ENCODE measurements around the gene SLC4A11.
"Not testable (repeated sequence)": the region's sequence is repeated elsewhere in the genome, so short reads cannot be mapped to it uniquely, and the experiment has no call there.

Gene SLC4A11

DNA sequence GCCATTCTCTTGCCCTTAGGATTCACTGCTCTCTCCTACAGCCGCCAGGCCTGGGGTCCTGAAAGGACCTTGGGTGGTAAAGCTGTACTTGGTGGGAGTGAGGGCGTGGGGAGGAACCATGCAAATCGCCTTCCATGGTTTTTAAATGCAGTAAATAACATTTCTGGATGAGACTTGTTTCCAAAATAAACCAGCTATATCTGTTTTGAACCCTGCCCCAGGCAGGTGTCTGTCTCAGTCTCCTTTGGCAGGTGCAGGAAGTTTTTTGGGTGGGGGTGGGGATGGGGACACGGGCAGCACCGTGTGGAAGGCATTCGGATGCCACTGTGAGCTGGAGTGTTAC is 15.4 kb downstream of the SLC4A11 start:
- TF ChIP-seq, protein P1, sequence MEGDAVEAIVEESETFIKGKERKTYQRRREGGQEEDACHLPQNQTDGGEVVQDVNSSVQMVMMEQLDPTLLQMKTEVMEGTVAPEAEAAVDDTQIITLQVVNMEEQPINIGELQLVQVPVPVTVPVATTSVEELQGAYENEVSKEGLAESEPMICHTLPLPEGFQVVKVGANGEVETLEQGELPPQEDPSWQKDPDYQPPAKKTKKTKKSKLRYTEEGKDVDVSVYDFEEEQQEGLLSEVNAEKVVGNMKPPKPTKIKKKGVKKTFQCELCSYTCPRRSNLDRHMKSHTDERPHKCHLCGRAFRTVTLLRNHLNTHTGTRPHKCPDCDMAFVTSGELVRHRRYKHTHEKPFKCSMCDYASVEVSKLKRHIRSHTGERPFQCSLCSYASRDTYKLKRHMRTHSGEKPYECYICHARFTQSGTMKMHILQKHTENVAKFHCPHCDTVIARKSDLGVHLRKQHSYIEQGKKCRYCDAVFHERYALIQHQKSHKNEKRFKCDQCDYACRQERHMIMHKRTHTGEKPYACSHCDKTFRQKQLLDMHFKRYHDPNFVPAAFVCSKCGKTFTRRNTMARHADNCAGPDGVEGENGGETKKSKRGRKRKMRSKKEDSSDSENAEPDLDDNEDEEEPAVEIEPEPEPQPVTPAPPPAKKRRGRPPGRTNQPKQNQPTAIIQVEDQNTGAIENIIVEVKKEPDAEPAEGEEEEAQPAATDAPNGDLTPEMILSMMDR (IDR thresholded peaks at IDR 0.05), result no peak

DNA sequence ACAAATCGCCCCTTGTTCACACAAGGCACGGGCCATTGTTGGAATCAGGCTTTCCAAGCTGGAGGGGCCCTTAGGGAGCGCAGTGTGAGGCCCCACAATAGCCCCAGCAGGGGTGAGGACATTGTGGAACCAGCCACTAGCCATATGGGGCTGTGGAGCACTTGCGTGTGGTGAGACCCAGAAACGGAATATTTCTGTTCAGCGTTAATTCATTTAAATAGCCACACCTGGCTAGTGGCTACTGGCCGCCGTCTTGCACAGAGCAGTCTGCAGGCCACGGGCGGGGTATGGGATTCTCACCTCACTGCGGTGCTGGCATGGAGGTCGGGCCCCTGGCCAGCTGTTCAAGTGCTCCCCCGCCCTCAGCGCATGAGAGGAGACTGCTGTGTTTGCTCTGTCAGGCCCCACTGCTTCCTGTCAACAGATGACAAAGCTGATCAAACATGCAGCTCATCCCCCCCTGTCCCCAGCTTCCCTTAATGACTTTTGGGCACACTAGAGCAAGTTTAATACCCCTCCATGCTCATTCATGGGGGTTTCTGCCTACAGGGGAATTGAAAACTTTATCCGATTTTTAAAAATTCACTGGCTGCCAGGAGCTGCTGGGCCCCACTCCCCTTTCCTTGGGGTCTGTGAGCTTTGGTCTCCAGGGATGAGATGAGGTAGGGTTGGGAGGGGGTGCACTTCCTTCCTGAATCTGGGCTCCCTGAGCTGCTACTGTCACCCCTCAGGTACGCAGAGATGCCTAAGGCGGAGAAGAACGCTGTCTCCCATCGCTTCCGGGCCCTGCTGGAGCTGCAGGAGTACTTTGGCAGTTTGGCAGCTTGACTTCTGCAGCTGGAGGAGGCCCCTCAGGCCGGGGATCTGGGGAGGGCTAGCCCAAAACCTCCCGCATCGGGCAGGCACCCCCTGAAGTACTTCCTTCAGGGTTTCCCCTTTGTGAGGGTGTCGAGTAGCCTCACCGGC is 16.1 kb downstream of the SLC4A11 start:
- DNase-seq (ENCODE audit: low spot score), result no peak
- no peak overlapping the region for H3K4me3 ChIP-seq
- H3K27ac ChIP-seq, result no peak overlapping the region
- TF ChIP-seq, protein P1 (IDR thresholded peaks at IDR 0.05), result no peak

More for the DNA sequence above, 15.4 kb downstream of the SLC4A11 start:
- no peak for DNase-seq (ENCODE audit: low spot score)
- no peak overlapping the region for H3K27ac ChIP-seq
- H3K4me3 ChIP-seq, result no peak overlapping the region

DNA sequence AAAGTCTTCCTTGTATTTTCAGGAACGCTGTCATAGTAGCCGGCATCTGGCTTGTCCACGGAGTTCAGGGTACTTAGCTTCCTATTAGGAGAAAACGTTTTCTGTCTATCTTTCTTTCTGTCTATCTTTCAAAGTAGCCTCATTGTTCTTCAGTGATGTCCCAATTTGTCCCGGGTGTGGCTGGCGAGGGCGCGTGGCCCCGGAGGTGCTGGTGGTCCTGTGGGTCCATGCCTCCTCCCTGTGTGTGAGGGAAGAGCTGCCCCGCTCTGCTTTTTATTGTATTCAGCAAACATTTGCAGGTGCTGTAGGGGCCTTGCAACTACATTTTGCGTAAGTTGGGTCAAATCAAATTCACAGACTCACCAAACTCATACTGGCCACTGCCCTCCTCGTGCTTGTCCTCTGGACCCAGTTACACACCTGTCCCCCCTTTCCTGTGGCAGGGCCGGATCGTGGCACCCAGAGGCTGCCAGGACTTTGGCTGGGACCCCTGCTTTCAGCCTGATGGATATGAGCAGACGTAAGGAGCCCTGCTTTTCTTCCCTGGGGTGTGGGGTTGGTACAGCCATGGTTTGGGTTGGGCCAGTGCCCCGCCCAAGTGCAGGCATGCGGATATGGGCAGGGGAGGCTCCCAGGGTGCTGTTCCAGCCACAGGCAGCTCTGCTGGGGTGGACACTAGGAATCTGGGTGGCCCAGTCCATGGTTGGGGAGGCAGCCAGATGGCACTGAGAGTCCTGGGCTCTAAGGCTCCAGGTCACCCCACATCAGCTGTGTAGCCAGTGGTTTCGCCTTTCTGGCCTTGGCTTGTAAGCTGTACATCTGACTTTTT is 17.4 kb downstream of the SLC4A11 start:
- DNase-seq (ENCODE audit: low spot score), result no peak
- H3K4me3 ChIP-seq, result no peak overlapping the region
- TF ChIP-seq, protein P1 (IDR thresholded peaks at IDR 0.05), result no peak
- H3K27ac ChIP-seq, result no peak overlapping the region

DNA sequence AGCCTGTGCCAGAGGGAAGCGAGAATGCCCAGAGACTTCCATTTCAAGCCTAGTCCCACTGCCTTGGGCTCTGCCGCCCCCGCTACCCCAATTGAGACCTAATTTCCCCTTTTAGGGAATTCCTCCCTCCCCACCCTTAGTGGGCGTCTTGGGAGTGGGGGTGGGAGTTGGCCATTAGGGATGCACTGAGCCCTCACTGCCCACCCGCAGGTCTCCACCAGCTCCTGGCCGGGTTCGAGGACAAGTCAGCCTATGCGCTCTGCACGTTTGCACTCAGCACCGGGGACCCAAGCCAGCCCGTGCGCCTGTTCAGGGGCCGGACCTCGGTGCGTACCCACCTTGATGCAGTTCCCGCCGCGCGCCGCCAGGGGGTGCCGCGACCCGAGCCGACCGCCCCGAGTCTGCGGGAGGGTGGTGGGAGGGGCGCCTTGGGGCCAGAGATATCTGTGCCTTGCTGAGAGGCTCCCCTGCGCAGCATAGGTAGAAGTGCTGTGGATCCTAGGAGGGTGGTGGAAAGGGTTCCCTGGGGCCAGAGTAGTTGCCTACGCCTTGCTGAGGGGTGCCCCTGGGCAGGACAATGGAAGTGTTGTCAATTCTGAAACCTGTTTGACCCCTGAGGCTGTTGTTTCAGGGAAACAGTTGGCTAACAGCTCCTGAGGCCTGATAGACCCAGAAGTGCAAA is 20.5 kb downstream of the SLC4A11 start:
- peak overlapping the region; percentile 3 for H3K4me3 ChIP-seq
- no peak for DNase-seq (ENCODE audit: low spot score)
- no peak overlapping the region for H3K27ac ChIP-seq
- TF ChIP-seq, protein P1 (IDR thresholded peaks at IDR 0.05), result peak; percentile 88

DNA sequence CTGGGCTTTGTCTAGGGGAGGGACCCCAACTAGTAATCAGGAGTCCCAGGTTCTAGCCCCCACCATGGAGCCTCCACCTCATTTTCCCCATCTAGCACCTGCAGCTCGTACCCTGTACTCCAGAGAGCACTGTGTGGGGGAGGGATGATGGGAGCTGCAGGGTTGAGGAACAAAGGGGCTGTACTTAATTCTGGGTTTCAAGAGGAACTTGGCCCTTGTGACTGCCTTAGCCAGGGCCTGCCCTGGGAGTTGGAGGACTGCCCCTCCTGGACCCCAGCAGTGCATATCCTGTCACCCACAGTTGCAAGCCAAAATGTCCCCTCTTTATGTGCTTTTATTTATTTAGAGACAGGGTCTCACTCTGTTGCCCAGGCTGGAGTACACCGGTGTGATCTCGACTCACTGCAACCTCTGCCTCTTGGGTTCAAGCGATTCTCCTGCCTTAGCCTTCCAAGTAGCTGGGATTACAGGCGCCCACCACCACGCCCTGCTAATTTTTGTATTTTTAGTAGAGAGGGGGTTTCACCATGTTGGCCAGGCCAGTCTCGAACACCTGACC is 23.6 kb downstream of the SLC4A11 start:
- not testable (repeated sequence) for DNase-seq (ENCODE audit: low spot score)

DNA sequence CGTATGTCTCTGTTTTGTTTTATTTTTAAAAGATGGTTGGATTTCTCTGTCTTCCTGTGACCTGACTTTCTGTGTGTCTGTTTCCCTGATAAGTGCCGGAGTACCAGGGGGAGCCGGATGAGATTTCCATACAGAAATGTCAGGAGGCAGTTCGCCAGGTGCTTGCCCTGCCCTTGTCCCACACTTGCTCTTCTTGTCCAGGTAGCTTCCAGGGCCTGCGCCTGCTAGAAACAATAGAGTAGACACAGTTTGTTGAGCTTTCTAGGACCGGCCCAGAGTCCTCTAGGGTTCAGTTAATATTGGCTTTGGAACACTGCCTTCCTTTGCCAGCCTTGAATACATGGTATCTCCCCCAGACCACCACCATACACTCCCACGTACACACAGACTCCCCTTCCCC is 25.8 kb downstream of the SLC4A11 start:
- TF ChIP-seq, protein P1 (IDR thresholded peaks at IDR 0.05), result no peak
- Histone ChIP-seq H3K4me3 (no peak overlapping the region), H3K27ac (no peak overlapping the region)
- no peak for DNase-seq (ENCODE audit: low spot score)

More for the DNA sequence above, 23.6 kb downstream of the SLC4A11 start:
- not testable (repeated sequence) for H3K4me3 ChIP-seq, H3K27ac ChIP-seq

DNA sequence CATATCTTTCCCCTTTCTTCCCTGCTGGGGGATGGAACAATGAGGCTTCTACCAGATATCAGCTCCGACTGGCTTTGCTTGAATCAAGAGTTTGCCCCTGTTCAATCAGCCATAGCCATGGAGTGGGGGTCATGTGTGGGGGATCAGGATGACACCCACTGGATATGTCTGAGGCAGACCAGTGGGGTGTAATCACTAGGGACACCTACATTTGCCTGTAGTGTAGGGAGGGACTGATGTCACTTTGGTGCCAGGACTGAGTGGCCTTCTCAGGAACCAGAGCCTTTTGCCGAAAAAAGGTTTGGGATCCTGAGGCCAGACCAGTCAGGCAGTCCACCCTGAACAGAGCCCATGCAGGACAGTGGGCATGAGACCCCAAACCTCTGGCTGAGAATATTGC is 28.6 kb downstream of the SLC4A11 start:
- TF ChIP-seq, protein P1 (IDR thresholded peaks at IDR 0.05), result no peak
- Histone ChIP-seq H3K4me3 (peak overlapping the region; percentile 83), H3K27ac (no peak overlapping the region)
- DNase-seq (ENCODE audit: low spot score), result no peak
